ENCODE results near the gene HRH1.

GRCh38 chr3:11271986-11272904 is 118.0 kb downstream of the HRH1 start, which contains the start of gene ATG7:
- TF ChIP-seq ARNT (IDR thresholded peaks at IDR 0.05) (no peak), PKNOX1 (IDR thresholded peaks at IDR 0.05) (no peak), SUZ12 (IDR thresholded peaks at IDR 0.05) (no peak), ELF4 (IDR thresholded peaks at IDR 0.05) (peak; percentile 94), NFRKB (IDR thresholded peaks at IDR 0.05) (no peak), FOXA1 (IDR thresholded peaks at IDR 0.05) (no peak)

Data from HEK293T (cell line).